WTC11 (cell line): ENCODE measurements around the gene RHBDD1. TPM values are rescaled to one million over a fixed set of nuclear protein-coding genes. Genes with fewer than 3 reads are reported as not detected.

ENCODE experiments used
- ATAC-seq: fragments of 200-7000 bp; cut with Tn5 transposase; 2 replicates; pipeline ENCODE4 v1.10.0; 2021; ENCODE audit warnings: mild to moderate bottlenecking, moderate library complexity
- CTCF ChIA-PET: fragments of 300-600 bp; sonication (Branson Sonifier 250); formaldehyde crosslinking; loops from one replicate; lab custom pipeline; 2021; ENCODE audit warnings: antibody characterized with exemption; lab: Charles Lee
- POLR2A ChIA-PET: fragments of 350-600 bp; sonication (Branson Sonifier 250); formaldehyde crosslinking; loops from one replicate; lab custom pipeline; 2021; ENCODE audit warnings: antibody characterized with exemption; lab: Charles Lee
- DNase-seq: peaks from one replicate; pipeline ENCODE4 v3.0.0; 2021; ENCODE audit warnings: low spot score
- H3K27ac Mint-ChIP-seq: 2 replicates; pipeline ENCODE4 v1.8.0; 2021; ENCODE audit warnings: mixed read lengths
- H3K27me3 Mint-ChIP-seq: 2 replicates; pipeline ENCODE4 v1.8.0; 2021; ENCODE audit warnings: low read depth, mild to moderate bottlenecking, moderate library complexity, mixed read lengths
- H3K36me3 Mint-ChIP-seq: 2 replicates; pipeline ENCODE4 v1.8.0; 2021; ENCODE audit warnings: mixed read lengths
- H3K4me1 Mint-ChIP-seq: 2 replicates; pipeline ENCODE4 v1.8.0; 2022; ENCODE audit warnings: mixed read lengths
- H3K4me3 Mint-ChIP-seq: 2 replicates; pipeline ENCODE4 v1.8.0; 2021; ENCODE audit warnings: mild to moderate bottlenecking, moderate library complexity, mixed read lengths
- H3K9me3 Mint-ChIP-seq: 2 replicates; pipeline ENCODE4 v1.8.0; 2021; ENCODE audit warnings: mixed read lengths
- ESRRA ChIP-seq: sonication (generic); formaldehyde crosslinking; IDR thresholded peaks from 2 replicates; pipeline ENCODE4 v1.8.1; 2022; ENCODE audit warnings: mild to moderate bottlenecking, missing genetic modification reagents, borderline replicate concordance
- JAZF1 ChIP-seq: fragments of 250-450 bp; sonication (Bioruptor Pico); IDR thresholded peaks from 2 replicates; pipeline ENCODE4 v1.9.0; 2021; ENCODE audit warnings: moderate library complexity, mild to moderate bottlenecking, inconsistent platforms
- ZNF263 ChIP-seq: sonication (generic); formaldehyde crosslinking; IDR thresholded peaks from 2 replicates; pipeline ENCODE4 v1.8.1; 2022; ENCODE audit warnings: low read depth, mild to moderate bottlenecking, moderate library complexity, missing genetic modification reagents
- total RNA-seq: library from RNA; stranded (reverse); gene quantifications from 3 replicates; pipeline ENCODE4 v1.2.3, GENCODE V29; 2021
- TF ChIP-seq, protein P1 (sequence below): sonication (generic); formaldehyde crosslinking; IDR thresholded peaks from 2 replicates; pipeline ENCODE4 v1.8.1; 2023; ENCODE audit warnings: mild to moderate bottlenecking, missing genetic modification reagents
- TF ChIP-seq, protein P2 (sequence below): fragments of 250-450 bp; sonication (Bioruptor Pico); IDR thresholded peaks from 2 replicates; pipeline ENCODE4 v1.8.0; 2021; ENCODE audit warnings: mild to moderate bottlenecking
- TF ChIP-seq, protein P3 (sequence below): sonication (generic); formaldehyde crosslinking; conservative IDR thresholded peaks from 2 replicates; pipeline ENCODE4 v1.8.1; 2022; ENCODE audit warnings: mild to moderate bottlenecking, missing genetic modification reagents
- TF ChIP-seq, protein P4 (sequence below): sonication (generic); formaldehyde crosslinking; conservative IDR thresholded peaks from 2 replicates; pipeline ENCODE4 v1.8.1; 2023; ENCODE audit warnings: mild to moderate bottlenecking, low read depth, missing genetic modification reagents, moderate library complexity
- TF ChIP-seq, protein P5 (sequence below): sonication (generic); formaldehyde crosslinking; IDR thresholded peaks from 2 replicates; pipeline ENCODE4 v1.8.0; 2022; ENCODE audit warnings: mild to moderate bottlenecking, missing genetic modification reagents
- TF ChIP-seq, protein P6 (sequence below): fragments of 250-450 bp; sonication (Bioruptor Pico); IDR thresholded peaks from 2 replicates; pipeline ENCODE4 v1.9.0; 2021; ENCODE audit warnings: mild to moderate bottlenecking, borderline replicate concordance

The RHBDD1 gene
- total RNA-seq, 1 experiment from 2014 or later = 25.7 TPM

DNA sequence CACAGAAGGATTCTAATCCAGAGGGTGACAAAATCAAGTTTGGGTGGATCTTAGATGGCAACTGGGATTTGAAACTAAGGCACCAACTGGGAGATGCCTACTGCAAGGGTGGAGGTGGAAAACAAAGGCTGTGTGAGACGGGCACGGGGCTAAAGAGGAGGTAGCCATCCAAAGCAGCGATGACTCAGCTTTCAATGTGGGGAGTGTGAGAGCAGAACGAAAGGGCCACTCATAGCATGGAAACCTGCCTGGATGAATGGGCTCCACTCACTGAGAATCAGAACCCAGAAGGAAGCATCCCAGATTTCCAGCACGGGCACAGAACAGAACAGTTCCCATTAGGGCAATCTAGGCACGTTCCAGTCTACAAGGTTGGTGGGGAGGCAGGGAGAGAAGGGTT lies 168.6 kb downstream of the RHBDD1 start (continued):
- TF ChIP-seq, protein P1, sequence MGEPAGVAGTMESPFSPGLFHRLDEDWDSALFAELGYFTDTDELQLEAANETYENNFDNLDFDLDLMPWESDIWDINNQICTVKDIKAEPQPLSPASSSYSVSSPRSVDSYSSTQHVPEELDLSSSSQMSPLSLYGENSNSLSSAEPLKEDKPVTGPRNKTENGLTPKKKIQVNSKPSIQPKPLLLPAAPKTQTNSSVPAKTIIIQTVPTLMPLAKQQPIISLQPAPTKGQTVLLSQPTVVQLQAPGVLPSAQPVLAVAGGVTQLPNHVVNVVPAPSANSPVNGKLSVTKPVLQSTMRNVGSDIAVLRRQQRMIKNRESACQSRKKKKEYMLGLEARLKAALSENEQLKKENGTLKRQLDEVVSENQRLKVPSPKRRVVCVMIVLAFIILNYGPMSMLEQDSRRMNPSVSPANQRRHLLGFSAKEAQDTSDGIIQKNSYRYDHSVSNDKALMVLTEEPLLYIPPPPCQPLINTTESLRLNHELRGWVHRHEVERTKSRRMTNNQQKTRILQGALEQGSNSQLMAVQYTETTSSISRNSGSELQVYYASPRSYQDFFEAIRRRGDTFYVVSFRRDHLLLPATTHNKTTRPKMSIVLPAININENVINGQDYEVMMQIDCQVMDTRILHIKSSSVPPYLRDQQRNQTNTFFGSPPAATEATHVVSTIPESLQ (CRISPR knock-in tag) = no peak
- TF ChIP-seq, protein P2, sequence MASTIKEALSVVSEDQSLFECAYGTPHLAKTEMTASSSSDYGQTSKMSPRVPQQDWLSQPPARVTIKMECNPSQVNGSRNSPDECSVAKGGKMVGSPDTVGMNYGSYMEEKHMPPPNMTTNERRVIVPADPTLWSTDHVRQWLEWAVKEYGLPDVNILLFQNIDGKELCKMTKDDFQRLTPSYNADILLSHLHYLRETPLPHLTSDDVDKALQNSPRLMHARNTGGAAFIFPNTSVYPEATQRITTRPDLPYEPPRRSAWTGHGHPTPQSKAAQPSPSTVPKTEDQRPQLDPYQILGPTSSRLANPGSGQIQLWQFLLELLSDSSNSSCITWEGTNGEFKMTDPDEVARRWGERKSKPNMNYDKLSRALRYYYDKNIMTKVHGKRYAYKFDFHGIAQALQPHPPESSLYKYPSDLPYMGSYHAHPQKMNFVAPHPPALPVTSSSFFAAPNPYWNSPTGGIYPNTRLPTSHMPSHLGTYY = no peak
- TF ChIP-seq ZNF263 (CRISPR knock-in tag) (no peak), JAZF1 (CRISPR knock-in tag) (no peak)

DNA sequence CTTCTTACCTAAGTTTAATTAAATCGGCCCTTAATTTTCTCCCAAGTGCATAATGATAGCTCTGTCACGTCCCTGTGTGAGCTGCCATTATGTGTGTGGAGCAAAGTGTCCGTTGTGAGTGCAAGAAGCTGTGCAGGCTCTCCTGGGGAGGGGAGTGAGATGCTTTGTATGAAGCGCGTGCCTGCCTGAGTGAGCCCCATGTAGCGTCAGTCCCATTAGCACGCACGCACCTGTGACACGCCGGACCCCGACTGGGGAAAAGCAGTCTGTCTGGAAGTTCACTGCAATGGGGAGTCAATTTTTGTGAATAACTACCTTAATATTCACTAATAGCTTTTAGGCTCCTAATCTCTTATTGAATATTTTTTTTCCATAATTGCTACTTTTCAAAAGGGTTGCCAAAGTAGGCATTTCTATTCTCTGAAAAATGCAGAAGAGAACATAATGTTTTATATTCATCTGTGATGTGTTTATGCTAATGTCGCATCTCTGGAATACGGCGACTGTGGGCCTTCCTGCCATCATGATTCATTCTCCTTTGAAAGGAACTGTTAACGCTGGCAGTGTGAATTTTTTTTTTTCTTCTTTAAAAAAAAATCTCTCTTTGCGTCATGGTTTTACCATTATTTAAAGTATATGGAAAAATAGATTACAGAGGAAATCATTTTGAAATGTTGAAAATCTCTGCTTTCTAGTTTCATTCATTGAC lies 170.5 kb downstream of the RHBDD1 start:
- POLR2A ChIA-PET = no interaction called here
- Mint-ChIP-seq H3K27ac (no peak overlapping the region), H3K9me3 (peaks cover 13% of the 10 kb centered on the region), H3K4me3 (no peak overlapping the region), H3K27me3 (no peaks in the 10 kb centered on the region; the same call in 1 of the 2 replicates), H3K4me1 (peaks cover 7% of the 10 kb centered on the region; the same call in 1 of the 2 replicates)
- no peak for DNase-seq
- CTCF ChIA-PET = no interaction called here
- TF ChIP-seq, protein P3, sequence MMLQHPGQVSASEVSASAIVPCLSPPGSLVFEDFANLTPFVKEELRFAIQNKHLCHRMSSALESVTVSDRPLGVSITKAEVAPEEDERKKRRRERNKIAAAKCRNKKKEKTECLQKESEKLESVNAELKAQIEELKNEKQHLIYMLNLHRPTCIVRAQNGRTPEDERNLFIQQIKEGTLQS (CRISPR knock-in tag) = no peak
- TF ChIP-seq, protein P4, sequence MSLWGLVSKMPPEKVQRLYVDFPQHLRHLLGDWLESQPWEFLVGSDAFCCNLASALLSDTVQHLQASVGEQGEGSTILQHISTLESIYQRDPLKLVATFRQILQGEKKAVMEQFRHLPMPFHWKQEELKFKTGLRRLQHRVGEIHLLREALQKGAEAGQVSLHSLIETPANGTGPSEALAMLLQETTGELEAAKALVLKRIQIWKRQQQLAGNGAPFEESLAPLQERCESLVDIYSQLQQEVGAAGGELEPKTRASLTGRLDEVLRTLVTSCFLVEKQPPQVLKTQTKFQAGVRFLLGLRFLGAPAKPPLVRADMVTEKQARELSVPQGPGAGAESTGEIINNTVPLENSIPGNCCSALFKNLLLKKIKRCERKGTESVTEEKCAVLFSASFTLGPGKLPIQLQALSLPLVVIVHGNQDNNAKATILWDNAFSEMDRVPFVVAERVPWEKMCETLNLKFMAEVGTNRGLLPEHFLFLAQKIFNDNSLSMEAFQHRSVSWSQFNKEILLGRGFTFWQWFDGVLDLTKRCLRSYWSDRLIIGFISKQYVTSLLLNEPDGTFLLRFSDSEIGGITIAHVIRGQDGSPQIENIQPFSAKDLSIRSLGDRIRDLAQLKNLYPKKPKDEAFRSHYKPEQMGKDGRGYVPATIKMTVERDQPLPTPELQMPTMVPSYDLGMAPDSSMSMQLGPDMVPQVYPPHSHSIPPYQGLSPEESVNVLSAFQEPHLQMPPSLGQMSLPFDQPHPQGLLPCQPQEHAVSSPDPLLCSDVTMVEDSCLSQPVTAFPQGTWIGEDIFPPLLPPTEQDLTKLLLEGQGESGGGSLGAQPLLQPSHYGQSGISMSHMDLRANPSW (CRISPR knock-in tag) = no peak
- TF ChIP-seq, protein P5, sequence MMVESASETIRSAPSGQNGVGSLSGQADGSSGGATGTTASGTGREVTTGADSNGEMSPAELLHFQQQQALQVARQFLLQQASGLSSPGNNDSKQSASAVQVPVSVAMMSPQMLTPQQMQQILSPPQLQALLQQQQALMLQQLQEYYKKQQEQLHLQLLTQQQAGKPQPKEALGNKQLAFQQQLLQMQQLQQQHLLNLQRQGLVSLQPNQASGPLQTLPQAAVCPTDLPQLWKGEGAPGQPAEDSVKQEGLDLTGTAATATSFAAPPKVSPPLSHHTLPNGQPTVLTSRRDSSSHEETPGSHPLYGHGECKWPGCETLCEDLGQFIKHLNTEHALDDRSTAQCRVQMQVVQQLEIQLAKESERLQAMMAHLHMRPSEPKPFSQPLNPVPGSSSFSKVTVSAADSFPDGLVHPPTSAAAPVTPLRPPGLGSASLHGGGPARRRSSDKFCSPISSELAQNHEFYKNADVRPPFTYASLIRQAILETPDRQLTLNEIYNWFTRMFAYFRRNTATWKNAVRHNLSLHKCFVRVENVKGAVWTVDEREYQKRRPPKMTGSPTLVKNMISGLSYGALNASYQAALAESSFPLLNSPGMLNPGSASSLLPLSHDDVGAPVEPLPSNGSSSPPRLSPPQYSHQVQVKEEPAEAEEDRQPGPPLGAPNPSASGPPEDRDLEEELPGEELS (CRISPR knock-in tag) = no peak
- TF ChIP-seq, protein P6, sequence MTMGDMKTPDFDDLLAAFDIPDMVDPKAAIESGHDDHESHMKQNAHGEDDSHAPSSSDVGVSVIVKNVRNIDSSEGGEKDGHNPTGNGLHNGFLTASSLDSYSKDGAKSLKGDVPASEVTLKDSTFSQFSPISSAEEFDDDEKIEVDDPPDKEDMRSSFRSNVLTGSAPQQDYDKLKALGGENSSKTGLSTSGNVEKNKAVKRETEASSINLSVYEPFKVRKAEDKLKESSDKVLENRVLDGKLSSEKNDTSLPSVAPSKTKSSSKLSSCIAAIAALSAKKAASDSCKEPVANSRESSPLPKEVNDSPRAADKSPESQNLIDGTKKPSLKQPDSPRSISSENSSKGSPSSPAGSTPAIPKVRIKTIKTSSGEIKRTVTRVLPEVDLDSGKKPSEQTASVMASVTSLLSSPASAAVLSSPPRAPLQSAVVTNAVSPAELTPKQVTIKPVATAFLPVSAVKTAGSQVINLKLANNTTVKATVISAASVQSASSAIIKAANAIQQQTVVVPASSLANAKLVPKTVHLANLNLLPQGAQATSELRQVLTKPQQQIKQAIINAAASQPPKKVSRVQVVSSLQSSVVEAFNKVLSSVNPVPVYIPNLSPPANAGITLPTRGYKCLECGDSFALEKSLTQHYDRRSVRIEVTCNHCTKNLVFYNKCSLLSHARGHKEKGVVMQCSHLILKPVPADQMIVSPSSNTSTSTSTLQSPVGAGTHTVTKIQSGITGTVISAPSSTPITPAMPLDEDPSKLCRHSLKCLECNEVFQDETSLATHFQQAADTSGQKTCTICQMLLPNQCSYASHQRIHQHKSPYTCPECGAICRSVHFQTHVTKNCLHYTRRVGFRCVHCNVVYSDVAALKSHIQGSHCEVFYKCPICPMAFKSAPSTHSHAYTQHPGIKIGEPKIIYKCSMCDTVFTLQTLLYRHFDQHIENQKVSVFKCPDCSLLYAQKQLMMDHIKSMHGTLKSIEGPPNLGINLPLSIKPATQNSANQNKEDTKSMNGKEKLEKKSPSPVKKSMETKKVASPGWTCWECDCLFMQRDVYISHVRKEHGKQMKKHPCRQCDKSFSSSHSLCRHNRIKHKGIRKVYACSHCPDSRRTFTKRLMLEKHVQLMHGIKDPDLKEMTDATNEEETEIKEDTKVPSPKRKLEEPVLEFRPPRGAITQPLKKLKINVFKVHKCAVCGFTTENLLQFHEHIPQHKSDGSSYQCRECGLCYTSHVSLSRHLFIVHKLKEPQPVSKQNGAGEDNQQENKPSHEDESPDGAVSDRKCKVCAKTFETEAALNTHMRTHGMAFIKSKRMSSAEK (CRISPR knock-in tag) = no peak
- TF ChIP-seq ESRRA = no peak
- TF ChIP-seq, all 79 proteins: peak for 0
- no peak for ATAC-seq
- peaks cover 6% of the 10 kb centered on the region; the same call in 1 of the 2 replicates for H3K36me3 Mint-ChIP-seq
